ENCODE results near the gene ZBTB17. TPM values are rescaled to one million over a fixed set of nuclear protein-coding genes. Genes with fewer than 3 reads are reported as not detected.

ZBTB17 gene
- total and polyA plus RNA-seq, 12 donors = 8.0 to 172 (median 33.7) TPM

DNA sequence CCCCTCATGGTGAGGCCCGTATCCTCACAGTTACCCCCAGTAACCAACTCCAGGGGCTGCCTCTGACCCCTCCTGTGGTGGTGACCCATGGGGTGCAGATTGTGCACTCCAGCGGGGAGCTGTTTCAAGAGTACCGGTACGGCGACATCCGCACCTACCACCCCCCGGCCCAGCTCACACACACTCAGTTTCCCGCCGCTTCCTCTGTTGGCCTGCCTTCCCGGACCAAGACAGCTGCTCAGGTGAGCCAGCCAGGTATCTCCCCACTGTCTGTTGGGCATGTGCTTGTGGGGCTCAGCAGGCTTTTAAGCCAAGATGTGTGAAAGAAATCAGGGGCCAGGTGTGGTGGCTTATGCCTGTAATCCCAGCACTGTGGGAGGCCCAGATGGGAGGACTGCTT lies 39.9 kb downstream of the ZBTB17 start:
- H3K27me3 ChIP-seq = no peaks in the 10 kb centered on the region
- peak in 1 of 7 donors; percentile 51 for DNase-seq
- 95 to 99% (median 96%) methylated on average over 8 to 10 of the region's 10 CpGs for WGBS, 4 donors
- H3K4me3 ChIP-seq = no peak overlapping the region
- intact Hi-C loops (cut with DNase I) = no loop called here
- H3K36me3 ChIP-seq (replicated peaks in 1 of 2) = peaks cover 0 to 81% of the 10 kb centered on the region in 2 donors
- H3K4me1 ChIP-seq (replicated peaks in 1 of 2) = peaks cover 8 to 24% of the 10 kb centered on the region in 2 donors
- no peak overlapping the region for H3K27ac ChIP-seq
- no peak for TF ChIP-seq POLR2A (IDR thresholded peaks at IDR 0.05)
- TF ChIP-seq, protein P1, sequence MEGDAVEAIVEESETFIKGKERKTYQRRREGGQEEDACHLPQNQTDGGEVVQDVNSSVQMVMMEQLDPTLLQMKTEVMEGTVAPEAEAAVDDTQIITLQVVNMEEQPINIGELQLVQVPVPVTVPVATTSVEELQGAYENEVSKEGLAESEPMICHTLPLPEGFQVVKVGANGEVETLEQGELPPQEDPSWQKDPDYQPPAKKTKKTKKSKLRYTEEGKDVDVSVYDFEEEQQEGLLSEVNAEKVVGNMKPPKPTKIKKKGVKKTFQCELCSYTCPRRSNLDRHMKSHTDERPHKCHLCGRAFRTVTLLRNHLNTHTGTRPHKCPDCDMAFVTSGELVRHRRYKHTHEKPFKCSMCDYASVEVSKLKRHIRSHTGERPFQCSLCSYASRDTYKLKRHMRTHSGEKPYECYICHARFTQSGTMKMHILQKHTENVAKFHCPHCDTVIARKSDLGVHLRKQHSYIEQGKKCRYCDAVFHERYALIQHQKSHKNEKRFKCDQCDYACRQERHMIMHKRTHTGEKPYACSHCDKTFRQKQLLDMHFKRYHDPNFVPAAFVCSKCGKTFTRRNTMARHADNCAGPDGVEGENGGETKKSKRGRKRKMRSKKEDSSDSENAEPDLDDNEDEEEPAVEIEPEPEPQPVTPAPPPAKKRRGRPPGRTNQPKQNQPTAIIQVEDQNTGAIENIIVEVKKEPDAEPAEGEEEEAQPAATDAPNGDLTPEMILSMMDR (IDR thresholded peaks at IDR 0.05) = no peak
- H3K9me3 ChIP-seq (replicated peaks in 1 of 3) = no peaks in the 10 kb centered on the region

DNA sequence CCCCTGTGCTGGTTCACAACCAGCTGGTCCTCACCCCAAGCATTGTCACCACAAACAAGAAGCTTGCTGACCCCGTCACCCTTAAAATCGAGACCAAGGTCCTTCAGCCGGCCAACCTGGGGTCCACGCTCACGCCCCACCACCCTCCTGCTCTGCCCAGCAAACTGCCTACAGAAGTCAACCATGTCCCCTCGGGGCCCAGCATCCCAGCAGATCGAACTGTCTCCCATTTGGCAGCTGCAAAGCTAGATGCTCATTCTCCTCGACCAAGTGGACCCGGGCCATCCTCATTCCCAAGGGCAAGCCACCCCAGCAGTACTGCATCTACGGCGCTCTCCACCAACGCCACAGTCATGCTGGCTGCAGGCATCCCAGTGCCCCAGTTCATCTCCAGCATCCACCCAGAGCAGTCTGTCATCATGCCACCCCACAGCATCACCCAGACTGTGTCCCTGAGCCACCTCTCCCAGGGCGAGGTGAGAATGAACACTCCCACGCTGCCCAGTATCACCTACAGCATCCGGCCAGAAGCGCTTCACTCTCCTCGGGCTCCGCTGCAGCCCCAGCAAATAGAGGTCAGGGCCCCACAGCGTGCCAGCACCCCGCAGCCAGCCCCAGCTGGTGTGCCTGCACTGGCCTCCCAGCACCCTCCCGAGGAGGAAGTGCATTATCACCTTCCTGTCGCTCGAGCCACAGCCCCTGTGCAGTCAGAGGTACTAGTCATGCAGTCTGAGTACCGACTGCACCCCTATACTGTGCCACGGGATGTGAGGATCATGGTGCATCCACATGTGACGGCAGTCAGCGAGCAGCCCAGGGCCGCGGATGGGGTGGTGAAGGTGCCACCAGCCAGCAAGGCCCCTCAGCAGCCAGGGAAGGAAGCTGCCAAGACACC lies 40.6 kb downstream of the ZBTB17 start:
- WGBS, 4 donors = 93 to 95% (median 94%) methylated on average over 15 to 29 of the region's 29 CpGs
- H3K27ac ChIP-seq = no peak overlapping the region
- no peaks in the 10 kb centered on the region for H3K9me3 ChIP-seq (replicated peaks in 1 of 3)
- no peak for DNase-seq
- H3K36me3 ChIP-seq (replicated peaks in 1 of 2) = peaks cover 0 to 81% of the 10 kb centered on the region in 2 donors
- H3K4me3 ChIP-seq = no peak overlapping the region
- no peaks in the 10 kb centered on the region for H3K27me3 ChIP-seq
- peaks cover 8 to 23% of the 10 kb centered on the region in 2 donors for H3K4me1 ChIP-seq (replicated peaks in 1 of 2)
- intact Hi-C loops (cut with DNase I) = no loop called here
- TF ChIP-seq, protein P1 (IDR thresholded peaks at IDR 0.05) = no peak
- TF ChIP-seq POLR2A (IDR thresholded peaks at IDR 0.05) = no peak

DNA sequence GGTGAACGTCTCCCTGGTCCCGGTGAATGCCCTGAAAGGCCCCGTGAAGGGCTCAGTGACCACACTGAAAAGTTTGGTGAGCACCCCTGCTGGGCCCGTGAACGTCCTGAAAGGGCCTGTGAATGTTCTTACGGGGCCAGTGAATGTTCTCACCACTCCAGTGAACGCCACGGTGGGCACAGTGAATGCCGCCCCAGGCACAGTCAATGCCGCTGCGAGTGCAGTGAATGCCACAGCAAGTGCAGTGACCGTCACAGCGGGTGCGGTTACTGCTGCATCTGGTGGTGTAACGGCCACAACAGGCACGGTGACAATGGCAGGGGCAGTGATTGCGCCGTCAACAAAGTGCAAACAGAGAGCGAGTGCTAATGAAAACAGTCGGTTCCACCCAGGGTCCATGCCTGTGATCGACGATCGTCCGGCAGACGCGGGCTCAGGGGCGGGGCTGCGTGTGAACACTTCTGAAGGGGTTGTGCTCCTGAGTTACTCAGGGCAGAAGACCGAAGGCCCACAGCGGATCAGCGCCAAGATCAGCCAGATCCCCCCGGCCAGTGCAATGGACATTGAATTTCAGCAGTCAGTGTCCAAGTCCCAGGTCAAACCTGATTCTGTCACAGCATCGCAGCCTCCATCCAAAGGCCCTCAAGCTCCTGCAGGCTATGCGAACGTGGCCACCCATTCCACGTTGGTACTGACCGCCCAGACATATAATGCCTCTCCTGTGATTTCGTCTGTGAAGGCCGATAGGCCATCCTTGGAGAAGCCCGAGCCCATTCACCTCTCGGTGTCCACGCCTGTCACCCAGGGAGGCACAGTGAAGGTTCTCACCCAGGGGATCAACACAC lies 41.5 kb downstream of the ZBTB17 start:
- Histone ChIP-seq H3K4me3 (no peak overlapping the region), H3K9me3 (replicated peaks in 1 of 3) (no peaks in the 10 kb centered on the region), H3K27ac (no peak overlapping the region), H3K4me1 (replicated peaks in 1 of 2) (peaks cover 8 to 14% of the 10 kb centered on the region in 2 donors), H3K36me3 (replicated peaks in 1 of 2) (peaks cover 0 to 87% of the 10 kb centered on the region in 2 donors), H3K27me3 (no peaks in the 10 kb centered on the region)
- 92 to 95% (median 94%) methylated on average over 20 to 42 of the region's 42 CpGs for WGBS, 4 donors
- TF ChIP-seq POLR2A (IDR thresholded peaks at IDR 0.05) = no peak
- TF ChIP-seq, protein P1 (IDR thresholded peaks at IDR 0.05) = no peak
- peak in 1 of 7 donors; percentile 51 for DNase-seq
- intact Hi-C loops (cut with DNase I) = no loop called here

DNA sequence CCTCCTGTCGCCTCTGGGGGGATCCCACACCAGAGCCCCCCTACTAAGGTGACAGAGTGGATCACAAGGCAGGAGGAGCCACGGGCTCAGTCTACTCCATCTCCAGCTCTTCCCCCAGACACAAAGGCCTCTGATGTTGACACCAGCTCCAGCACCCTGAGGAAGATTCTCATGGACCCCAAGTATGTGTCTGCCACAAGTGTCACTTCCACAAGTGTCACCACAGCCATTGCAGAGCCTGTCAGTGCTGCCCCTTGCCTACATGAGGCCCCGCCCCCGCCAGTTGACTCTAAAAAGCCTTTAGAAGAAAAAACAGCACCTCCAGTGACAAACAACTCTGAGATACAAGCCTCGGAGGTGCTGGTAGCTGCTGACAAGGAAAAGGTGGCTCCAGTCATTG lies 42.2 kb downstream of the ZBTB17 start:
- Histone ChIP-seq H3K9me3 (replicated peaks in 1 of 3) (no peaks in the 10 kb centered on the region), H3K4me3 (no peak overlapping the region), H3K4me1 (replicated peaks in 1 of 2) (peaks cover under 1 to 6% of the 10 kb centered on the region in 2 donors), H3K27ac (no peak overlapping the region), H3K36me3 (replicated peaks in 1 of 2) (peaks cover 0 to 90% of the 10 kb centered on the region in 2 donors), H3K27me3 (no peaks in the 10 kb centered on the region)
- intact Hi-C loops (cut with DNase I) = no loop called here
- TF ChIP-seq POLR2A (IDR thresholded peaks at IDR 0.05) = no peak
- TF ChIP-seq, protein P1 (IDR thresholded peaks at IDR 0.05) = no peak
- DNase-seq = no peak
- WGBS, 4 donors = 92 to 96% (median 94%) methylated on average over 5 of the region's 5 CpGs
